ENCODE results near the gene ARAP3. TPM values are rescaled to one million over a fixed set of nuclear protein-coding genes. Genes with fewer than 3 reads are reported as not detected.

ARAP3 gene
- polyA plus RNA-seq, 3 donors, result 1.2 to 18.2 (median 2.2) TPM

DNA sequence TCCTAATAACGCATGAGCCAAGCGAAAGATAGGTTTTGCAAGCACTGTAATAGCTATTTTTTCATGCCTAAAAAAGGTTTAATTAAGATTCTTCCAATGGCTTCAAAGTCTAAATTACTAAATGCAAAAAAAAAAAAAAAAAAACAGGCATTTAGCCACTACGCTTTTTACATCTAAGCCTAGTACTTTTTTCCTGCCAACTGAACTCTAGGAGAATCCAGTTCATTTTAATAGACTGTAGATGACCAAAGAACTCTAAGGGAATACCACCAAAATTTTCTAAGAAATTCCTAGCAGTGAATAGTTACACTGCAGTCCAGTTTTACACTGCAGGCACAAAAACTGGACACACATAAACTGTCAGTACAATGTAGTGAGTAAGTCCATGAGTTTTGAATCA is 73.0 kb downstream of the ARAP3 start:
- Histone ChIP-seq H3K9ac (ENCODE audit: insufficient read depth, low read length, poor library complexity, severe bottlenecking) (no peak overlapping the region), H3K79me2 (ENCODE audit: insufficient read depth, low read length) (peaks cover 94% of the 10 kb centered on the region), H3K27ac (ENCODE audit: low read depth in 1 of 2, low read length in 2 of 2) (peak overlapping the region in 1 of 2 donors; percentile 97), H3K4me1 (ENCODE audit: control insufficient read depth in 1 of 2, insufficient read depth in 2 of 2, low read length in 2 of 2) (peaks cover 83 to 98% of the 10 kb centered on the region in 2 donors), H3K4me2 (replicated peaks; ENCODE audit: extremely low read depth, low read length, poor library complexity, severe bottlenecking) (peak overlapping the region; percentile 4), H3K27me3 (ENCODE audit: control insufficient read depth in 2 of 2, insufficient read depth in 2 of 2, low read length in 2 of 2) (no peaks in the 10 kb centered on the region), H3K4me3 (replicated peaks in 1 of 3; ENCODE audit: low read depth in 2 of 3, low read length in 3 of 3) (peak overlapping the region in 1 of 3 experiments; percentile 9), H3K36me3 (replicated peaks in 1 of 2; ENCODE audit: control insufficient read depth in 1 of 2, insufficient read depth in 2 of 2, low read length in 2 of 2) (peaks cover 4 to 14% of the 10 kb centered on the region in 2 donors), H2AFZ (ENCODE audit: insufficient read depth, low read depth, low read length, poor library complexity, severe bottlenecking) (no peak overlapping the region), H4K20me1 (ENCODE audit: insufficient read depth, low read length) (peaks cover 23% of the 10 kb centered on the region), H3K9me3 (replicated peaks in 1 of 2; ENCODE audit: control insufficient read depth in 1 of 2, insufficient read depth in 1 of 2, low read length in 2 of 2) (no peaks in the 10 kb centered on the region)
- WGBS (ENCODE audit: insufficient coverage), result no CpG with 5 or more reads among the region's 3 CpGs
- TF ChIP-seq, protein P1, sequence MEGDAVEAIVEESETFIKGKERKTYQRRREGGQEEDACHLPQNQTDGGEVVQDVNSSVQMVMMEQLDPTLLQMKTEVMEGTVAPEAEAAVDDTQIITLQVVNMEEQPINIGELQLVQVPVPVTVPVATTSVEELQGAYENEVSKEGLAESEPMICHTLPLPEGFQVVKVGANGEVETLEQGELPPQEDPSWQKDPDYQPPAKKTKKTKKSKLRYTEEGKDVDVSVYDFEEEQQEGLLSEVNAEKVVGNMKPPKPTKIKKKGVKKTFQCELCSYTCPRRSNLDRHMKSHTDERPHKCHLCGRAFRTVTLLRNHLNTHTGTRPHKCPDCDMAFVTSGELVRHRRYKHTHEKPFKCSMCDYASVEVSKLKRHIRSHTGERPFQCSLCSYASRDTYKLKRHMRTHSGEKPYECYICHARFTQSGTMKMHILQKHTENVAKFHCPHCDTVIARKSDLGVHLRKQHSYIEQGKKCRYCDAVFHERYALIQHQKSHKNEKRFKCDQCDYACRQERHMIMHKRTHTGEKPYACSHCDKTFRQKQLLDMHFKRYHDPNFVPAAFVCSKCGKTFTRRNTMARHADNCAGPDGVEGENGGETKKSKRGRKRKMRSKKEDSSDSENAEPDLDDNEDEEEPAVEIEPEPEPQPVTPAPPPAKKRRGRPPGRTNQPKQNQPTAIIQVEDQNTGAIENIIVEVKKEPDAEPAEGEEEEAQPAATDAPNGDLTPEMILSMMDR (IDR thresholded peaks at IDR 0.05), result no peak
- Mint-ChIP-seq H3K4me3 (no peak overlapping the region), H3K4me1 (peaks cover 87% of the 10 kb centered on the region), H3K27ac (peak overlapping the region in 1 of 7 donors; percentile 100), H3K36me3 (peaks cover 16 to 44% of the 10 kb centered on the region in 2 donors), H3K9me3 (peaks cover 0 to 2% (median 0%) of the 10 kb centered on the region in 7 donors), H3K27me3 (ENCODE audit: low read depth in 3 of 3) (no peaks in the 10 kb centered on the region)
- DNase-seq, result no peak
- intact Hi-C loops (cut with micrococcal nuclease), result no loop called here

- Histone ChIP-seq H3K79me2 (ENCODE audit: insufficient read depth, low read length) (peaks cover 94% of the 10 kb centered on the region), H3K9me3 (replicated peaks in 1 of 2; ENCODE audit: control insufficient read depth in 1 of 2, insufficient read depth in 1 of 2, low read length in 2 of 2) (no peaks in the 10 kb centered on the region), H2AFZ (ENCODE audit: insufficient read depth, low read depth, low read length, poor library complexity, severe bottlenecking) (no peak overlapping the region), H3K9ac (ENCODE audit: insufficient read depth, low read length, poor library complexity, severe bottlenecking) (no peak overlapping the region), H3K4me3 (replicated peaks in 1 of 3; ENCODE audit: low read depth in 2 of 3, low read length in 3 of 3) (peak overlapping the region in 1 of 3 experiments; percentile 1), H3K27me3 (ENCODE audit: control insufficient read depth in 2 of 2, insufficient read depth in 2 of 2, low read length in 2 of 2) (no peaks in the 10 kb centered on the region), H3K4me1 (ENCODE audit: control insufficient read depth in 1 of 2, insufficient read depth in 2 of 2, low read length in 2 of 2) (peaks cover 84 to 98% of the 10 kb centered on the region in 2 donors), H3K27ac (ENCODE audit: low read depth in 1 of 2, low read length in 2 of 2) (peak overlapping the region in 1 of 2 donors; percentile 97), H3K4me2 (replicated peaks; ENCODE audit: extremely low read depth, low read length, poor library complexity, severe bottlenecking) (no peak overlapping the region), H4K20me1 (ENCODE audit: insufficient read depth, low read length) (peaks cover 18% of the 10 kb centered on the region), H3K36me3 (replicated peaks in 1 of 2; ENCODE audit: control insufficient read depth in 1 of 2, insufficient read depth in 2 of 2, low read length in 2 of 2) (peaks cover 4 to 14% of the 10 kb centered on the region in 2 donors)
- WGBS (ENCODE audit: insufficient coverage), result no CpG with 5 or more reads among the region's 1 CpG
- peaks cover 16 to 44% of the 10 kb centered on the region in 2 donors for H3K36me3 Mint-ChIP-seq
- TF ChIP-seq, protein P1 (IDR thresholded peaks at IDR 0.05), result no peak
- peak overlapping the region in 1 of 2 donors; percentile 11 for H3K4me3 Mint-ChIP-seq
- peaks cover 87% of the 10 kb centered on the region for H3K4me1 Mint-ChIP-seq
- no peaks in the 10 kb centered on the region for H3K27me3 Mint-ChIP-seq (ENCODE audit: low read depth in 3 of 3)
- DNase-seq, result no peak
- peaks cover 0 to 2% (median 0%) of the 10 kb centered on the region in 7 donors for H3K9me3 Mint-ChIP-seq
- intact Hi-C loops (cut with micrococcal nuclease), result no loop called here
- peak overlapping the region; percentile 69 to 100 (median 99) for H3K27ac Mint-ChIP-seq
Observed at GRCh38 chr5:141608557-141608956, 73.5 kb downstream of the ARAP3 start.
